Suppressor macrophage treated with lipopolysaccharide for 1 hour (primary cell): ENCODE results near the gene STC2.
"Not testable (repeated sequence)": the region's sequence is repeated elsewhere in the genome, so short reads cannot be mapped to it uniquely, and the experiment has no call there.

ENCODE experiments used
- DNase-seq, 3 donors: peaks; one replicate each; pipeline ENCODE4 v3.0.0-alpha.2; 2020 to 2022

Gene STC2, protein sequence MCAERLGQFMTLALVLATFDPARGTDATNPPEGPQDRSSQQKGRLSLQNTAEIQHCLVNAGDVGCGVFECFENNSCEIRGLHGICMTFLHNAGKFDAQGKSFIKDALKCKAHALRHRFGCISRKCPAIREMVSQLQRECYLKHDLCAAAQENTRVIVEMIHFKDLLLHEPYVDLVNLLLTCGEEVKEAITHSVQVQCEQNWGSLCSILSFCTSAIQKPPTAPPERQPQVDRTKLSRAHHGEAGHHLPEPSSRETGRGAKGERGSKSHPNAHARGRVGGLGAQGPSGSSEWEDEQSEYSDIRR

DNA sequence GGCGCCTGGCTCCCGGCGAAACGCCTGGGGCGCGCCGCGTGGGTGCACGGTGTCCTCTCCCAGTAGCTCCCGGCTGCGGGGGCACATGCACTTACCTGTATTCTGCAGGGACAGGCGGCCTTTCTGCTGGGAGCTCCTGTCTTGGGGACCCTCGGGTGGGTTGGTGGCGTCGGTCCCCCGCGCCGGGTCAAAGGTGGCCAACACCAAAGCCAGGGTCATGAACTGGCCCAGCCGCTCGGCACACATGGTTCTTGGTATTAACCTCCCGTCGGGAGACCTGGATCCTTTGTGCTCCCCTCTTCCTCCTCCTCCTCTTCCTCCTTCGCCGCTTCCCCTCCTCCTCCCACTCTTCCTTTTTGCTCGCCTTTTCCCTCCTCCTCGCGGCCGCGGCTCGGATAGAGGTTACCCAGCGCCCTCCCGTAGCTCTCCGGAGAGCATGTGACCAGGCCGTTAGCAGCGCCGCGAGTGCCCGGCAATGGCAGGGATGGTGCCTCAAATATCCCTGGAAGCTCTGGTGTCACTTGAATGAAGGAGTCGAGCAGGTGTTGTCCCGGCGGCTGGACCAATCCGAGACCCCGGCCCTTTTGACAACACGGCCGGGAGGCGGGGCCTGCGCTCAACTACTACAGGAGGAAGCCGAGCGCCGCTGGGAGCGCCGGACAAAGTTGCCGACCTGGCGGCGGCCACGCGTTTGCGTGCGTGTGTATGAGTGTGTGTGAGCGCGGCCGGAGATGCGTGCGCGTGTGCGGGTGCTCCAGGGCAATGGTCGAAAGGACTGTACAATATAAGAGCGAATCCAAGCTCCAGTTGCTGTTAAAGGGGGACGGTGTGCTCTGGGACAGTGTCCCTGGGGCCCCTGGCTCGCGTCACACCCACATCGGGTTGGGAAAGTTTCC, at the start of gene STC2:
TSS of gene STC2 (minus strand) at position 467 of the 896 bp plus-strand sequence. CDS start at position 246, 221 bp downstream.
- DNase-seq = peak in 1 of 3 donors; percentile 44

DNA sequence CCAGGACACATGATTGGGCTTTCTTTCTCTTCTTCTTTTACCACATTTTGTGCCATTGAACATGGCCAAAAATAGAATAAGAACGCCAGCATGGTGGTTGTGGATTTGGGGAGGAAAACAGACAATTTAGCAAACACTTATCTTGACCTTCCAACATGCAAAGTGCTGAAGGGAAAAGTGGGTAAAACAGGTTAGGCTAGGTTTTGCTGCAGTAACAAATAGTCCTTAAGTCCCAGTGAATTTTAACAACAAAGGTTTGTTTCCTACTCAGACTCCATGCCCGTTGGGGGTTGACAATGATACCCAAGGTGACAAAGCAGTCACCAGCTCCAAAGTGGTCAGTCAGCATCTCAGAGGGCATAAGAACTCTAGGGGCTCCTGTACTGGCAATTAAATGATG, 43.2 kb upstream of the STC2 start:
- no peak for DNase-seq

DNA sequence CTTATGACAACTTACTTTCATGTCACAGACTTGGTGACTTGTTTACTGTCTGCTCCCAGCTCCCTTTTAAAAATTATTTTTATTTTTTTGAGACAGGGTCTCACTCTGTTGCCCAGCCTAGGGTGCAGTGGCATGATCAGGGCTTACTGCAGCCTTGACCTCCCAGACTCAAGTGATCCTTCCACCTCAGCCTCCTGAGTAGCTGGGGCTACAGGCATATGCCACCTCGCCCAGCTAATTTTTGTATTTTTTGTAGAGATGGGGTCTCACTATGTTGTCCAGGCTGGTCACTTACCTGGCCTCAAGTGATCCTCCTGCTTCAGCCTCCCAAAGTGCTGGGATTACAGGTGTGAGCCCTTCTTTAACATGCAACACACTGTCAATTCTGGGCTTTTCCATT, 35.2 kb upstream of the STC2 start:
- not testable (repeated sequence) for DNase-seq

DNA sequence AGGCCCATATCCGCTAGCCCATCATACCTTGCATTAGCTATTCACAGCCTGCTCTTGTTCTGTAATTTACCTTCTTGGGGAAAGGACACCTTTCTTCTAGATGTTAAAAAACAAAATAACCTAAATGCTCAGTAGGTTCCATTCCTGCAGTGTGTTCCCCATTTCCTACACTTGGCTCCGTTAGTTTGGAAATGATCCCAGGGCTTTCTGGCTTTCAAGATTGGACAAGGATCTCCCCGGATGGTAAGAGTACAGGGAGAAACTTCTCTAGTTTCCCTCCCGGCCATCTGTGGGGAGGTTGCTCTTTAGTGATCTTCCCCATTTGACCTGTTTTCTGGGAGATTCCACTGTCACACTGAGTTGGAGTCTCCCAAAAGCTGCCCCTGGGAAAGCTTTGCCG, 27.3 kb upstream of the STC2 start:
- DNase-seq = no peak

DNA sequence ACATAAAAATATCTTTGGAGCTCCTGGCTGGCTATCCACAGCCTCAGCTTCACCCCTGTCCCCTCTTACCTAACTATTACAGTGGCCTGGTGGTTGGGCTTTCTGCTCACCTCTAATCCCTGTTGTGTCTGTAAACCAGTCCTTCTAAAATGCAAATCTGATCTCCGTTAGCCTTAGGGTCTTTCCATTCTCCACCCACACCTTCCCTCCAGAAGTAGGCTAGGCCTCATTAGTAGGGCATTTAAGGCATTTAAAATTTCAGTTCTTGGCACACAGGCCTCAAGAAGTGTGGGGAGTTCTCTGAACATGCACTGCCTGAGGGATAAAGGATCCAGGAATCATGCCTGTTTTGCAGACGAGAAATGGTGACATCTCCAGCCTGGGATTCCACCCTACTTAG, 26.4 kb upstream of the STC2 start:
- no peak for DNase-seq

DNA sequence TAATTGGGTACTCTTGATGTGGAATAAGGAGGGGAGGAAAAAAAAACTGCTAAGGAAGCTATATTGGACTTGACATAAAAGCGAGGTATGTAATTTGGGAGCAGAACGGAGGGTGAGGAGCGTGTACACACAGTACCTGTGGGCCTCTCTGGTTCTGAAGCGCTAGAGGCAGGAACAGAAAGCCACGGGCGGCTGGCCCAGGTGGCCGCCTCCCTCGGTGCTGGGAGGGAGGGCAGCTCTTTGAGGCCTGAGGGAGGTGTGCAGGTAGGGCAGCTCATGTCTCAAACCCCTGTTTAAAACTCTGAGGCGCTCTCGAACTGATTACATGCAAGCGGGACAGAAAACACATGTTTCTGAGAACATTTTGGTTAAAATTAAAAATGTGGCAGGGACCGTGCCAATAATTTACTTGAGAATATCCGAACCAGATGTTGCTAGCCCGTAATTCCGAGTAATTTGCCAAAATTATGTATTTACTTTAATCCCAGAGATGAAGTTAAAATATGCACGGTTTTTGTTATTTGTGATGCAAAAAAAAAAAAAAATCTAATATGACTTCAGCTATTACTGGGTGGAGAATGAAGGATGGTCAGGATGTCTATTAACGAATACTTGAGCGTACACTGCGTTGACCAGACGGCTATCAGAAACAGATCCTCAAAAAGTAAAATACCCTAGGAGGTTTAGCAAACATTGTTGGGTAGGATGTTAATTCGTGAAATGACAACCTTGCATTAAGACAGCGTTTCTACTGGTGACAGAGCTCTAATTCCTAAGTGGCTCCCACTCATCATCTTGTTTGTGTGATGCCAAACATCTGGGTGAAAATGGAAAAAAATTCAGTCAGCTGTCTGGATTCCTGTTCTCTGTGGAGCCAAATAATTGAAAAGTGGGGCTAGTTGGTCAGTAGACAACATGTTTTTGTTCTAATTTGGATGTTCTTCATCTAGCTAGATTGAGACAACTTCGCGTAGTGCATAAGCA, 24.4 kb upstream of the STC2 start:
- no peak for DNase-seq

DNA sequence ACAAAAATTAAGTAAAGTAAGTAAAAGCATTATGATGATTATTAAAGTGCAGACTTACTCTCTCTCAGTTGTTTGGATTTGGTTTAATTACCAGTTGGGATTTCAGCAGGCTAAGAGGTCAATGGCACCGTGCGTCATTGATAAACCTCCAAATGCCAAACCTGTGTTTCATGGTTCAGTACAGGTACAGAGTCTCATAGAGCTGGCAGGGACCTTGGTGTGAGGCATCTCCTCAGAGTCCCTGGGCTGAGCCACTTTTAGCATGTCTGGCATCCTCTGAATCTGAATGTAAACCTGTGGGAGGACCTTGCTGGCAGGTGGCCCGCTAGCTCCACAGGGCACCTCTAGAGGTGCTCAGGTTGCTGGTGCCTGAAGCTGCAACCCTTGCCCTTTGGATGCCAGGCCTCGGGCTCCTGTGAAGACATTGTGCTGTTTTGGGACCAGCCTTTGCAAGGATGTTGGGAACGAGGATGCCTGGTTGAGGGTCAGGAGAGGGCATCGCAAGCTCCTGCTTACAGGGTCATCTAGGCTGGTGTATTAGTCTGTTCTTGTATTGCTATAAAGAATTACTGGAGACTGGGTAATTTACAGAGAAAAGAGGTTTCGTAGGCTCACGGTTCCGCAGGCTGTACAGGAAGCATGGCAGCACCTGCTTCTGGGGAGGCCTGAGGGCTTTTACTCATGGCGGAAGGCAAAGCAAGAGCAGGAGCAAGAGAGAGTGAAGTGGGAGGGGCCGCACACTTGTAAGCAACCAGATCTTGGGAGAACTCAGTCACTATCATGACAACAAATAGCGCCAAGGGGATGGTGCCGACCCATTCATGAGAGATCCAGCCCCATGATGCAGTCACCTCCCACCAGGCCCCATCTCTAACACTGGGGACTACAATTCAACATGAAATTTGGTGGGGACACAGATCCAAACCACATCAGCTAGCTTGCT, 14.9 kb upstream of the STC2 start:
- DNase-seq = no peak

DNA sequence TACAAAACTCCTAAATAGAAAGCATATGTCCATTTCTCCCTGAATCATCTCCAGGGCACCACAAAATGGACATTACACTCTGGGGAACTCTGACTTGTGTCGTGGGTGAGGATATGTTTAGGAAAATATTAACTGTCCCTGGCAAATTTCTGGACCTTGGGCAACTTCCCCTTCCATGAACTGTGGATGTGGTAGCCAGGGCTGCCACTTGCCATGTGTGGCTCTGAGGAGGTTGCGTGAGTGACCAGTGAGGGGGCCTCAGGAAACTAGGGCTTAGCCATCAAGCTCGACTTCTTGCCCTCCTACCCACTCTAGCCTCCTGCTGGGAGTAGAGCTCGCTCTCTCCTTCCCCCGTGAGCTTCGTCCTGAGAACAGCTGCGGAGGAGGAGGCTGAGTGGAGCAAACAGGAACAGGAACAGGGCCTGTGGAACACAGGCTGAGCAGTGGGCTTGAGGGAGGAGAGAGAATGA, 13.8 kb upstream of the STC2 start:
- DNase-seq = peak; percentile 29 to 50 (median 41)

DNA sequence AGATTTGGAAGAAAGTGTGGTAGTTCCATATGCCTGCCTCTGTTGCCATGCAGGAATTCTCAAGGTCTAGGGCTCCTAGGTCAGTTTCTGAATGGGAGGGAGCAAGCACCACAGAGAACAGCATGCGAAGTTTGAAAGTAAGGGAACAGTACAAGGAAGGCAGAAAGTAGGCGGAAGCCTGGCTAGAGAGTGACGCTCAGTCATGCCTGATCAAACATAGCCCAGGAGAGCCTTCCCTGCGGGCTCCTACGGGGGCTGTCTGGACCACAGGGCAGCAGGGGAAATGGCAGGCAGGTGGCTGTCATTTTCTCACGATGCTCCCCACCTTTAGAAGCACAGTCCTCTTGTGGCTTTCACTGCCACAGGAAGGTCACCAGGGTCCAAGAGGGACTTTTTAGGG, 12.8 kb upstream of the STC2 start:
- no peak for DNase-seq

DNA sequence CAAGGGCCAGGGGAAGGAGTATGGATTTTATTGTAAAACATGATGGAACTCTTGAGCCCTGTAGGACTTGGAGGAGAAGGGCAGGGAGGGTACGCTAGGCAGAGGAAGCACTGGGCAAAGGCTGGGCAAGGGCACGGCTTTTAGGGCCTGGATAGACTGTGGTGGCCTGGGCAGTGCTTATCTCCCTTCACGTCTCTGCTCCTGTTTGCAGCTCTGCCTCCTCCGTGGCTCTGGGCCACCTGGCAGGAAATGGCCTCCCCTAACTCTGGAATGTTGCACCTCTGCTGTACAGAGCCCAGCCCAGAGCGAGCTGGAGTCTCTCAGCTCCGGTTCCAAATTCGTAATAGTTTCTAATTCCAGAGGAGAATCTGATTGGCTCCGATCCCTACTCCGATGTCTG, 12.2 kb upstream of the STC2 start:
- no peak for DNase-seq

DNA sequence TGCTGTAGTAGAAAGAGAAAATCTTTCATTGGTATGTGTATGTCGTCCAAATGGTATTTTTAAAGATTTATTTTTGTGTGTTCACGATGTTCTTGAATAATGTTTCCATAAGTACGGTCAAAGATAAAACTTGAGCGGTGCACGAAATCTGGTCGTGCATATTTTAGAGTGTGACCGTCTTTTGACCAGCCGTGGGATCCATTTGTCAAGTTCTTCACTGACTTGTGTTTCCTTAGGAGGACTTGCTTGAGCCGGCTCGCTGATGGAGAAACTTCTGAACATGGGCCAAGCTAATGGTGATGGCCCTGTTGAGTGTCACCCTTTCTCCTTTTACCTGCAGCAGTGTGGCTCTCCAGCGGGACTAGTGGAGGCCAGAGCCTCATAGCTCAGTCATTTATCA, 11.1 kb upstream of the STC2 start:
- no peak for DNase-seq

DNA sequence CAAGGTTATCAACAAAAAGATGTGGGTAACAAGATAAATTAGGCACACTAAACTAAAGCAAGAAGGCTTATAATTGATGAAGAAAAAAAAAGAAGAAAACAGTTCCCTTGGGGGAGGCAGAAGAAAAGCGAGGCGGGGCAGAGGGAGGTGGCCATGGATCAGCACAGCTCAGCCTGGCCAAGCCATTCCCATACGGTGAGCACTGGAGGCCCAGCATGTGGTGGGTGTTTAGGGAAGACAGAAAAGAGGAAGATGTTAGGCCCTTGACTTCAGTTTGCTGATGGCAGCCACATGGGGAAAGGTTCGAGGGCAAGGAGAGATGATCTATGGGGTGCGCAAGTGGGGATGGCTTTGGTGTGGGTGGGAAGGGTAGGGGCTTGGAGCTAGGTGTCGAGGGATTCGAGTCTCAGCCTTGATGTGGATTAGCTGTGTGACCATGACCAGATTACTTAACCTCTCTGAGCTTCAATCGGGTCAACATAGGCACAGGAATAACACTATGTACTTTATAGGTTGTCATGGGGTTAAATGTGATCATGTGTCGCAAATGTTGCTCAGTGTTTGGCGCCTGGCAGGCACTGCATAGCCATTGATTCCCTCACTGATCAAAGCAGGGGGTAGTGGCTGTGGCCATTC, 10.3 kb upstream of the STC2 start:
- DNase-seq = no peak

DNA sequence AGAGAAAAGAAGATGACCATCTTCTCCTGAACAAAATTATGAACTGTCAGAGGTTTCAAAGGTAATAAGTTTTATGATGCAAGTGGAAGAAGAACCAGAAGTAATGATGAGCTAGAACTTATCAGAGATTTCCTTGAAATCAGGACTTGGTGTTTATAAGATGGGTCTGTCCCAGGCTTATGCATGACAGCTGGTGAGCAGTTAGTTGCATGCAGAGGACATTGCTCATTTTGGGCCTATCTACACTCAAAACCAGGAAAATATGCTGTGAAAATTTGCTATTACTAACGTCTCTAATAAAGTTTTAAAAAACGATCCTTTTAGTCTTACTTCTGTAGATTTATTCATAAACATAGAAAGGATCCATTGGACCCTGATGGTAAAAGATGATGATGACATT, 6.6 kb upstream of the STC2 start:
- no peak for DNase-seq

DNA sequence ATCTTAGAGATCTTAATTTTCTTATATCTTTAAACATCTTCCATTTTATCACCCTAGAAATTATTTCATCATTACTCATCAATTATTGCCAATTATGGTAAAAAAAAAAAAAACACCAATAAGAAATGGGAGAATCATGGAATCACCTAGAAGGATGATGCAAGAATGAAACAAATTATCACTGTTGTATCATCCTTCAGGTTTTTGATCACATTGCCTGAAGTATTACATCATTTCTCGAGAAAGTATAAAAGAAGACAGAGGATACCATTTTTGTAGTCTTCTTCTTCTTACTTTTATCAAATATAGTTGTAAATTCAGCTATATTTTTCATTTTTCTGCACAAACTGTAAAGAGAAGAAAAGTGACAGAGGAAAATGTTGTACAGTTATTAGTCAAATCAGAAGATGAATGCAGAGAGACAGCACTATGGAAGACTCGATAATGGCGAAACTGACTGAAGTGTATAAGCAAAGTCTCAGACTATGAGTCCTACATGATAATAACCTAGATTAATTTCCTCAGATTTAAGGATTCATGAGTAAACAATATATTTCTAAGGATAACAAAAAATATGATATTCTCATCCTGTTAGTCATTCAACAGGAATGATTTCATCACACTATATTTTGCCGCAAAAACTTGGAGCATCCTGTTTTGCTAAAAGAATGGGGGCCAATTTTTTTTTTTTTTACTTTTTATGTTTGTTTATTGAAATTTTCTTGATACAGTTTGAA, 5.9 kb upstream of the STC2 start:
- DNase-seq = no peak

DNA sequence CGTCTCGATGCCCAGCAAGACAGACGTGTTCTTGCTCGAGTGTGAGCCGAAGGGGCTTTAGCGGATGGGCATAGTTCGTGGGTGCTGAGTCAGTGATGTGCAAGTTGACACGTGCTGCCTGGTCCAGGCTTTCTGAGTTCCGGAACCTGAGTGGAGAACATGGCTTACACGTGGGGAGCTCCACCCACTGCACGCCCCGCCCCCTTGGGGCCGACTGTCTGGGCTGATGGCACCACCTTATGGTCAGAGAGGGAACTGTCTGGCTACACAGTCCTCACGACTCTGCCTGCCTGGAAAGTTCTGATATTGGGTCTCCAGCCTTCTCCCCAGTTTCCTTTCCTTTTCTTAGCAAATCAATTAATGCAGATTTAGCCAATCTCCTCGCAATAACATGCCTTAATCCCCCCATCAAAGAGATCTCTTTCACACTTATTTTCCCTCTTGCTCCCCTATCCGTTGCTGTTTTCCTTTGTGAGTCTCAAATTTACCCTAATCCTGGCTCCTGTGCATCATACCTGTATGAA, 3.8 kb upstream of the STC2 start:
- peak; percentile 81 to 90 (median 86) for DNase-seq

DNA sequence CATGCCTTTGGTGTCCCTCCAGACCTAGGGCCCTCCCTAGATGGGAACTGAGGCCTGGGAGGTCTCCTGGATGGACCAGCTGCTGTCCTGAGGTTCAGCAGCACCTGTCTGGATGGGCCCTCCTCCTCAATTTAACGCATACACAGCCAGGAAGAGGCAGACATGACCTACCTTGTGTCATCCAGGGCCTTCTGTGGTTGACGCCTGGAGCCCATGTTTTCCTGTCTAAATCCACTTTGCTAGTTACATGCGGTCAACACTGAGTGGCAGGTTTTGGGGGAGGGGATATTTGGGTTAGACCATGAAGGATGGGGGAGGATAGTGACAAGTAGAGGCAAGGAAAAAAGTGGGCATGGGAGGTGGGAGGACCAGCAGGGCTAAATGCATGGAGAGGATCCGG, 3.1 kb upstream of the STC2 start:
- DNase-seq = no peak

DNA sequence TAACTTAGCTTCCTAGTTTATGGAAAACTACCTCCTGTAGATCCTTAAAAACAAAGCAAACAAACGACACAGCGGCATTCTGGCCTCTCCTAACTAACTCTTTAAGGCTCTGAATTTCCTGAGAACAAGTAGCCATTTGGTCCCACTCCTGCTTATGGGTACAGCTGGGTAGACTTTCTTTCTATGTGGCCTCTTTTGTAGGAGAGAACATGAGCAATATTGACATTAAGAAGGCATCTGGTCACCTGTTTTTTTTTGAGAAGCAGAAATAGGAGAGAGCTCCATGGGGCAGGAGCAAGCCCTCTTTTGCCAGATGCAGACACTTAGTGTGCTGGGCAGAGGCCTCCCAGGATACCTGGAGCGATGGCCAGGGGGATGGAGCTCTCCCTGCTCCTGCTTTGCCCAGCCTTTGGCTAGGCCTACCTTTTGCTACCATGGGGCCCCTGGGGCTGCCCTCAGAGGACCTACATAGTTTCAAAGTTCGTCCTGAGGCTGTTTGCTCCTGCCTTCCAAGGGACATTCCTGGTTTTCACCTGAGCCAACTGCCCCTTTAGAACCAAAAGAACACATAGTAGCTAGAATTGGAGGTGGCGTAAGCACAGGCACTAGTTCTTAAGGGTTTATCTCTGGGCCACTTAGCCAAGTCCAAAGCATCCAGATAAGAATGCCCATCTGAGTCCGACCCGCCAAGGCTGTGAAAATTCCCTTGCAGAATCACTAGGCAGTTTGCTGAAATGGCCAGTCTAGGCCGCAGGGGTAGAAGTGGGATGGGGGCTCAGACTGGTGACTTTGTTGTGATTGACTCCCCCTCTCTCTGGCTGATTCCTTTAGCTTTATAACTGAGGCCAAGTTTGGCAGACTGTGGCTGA, 2.4 kb upstream of the STC2 start:
- DNase-seq = no peak

DNA sequence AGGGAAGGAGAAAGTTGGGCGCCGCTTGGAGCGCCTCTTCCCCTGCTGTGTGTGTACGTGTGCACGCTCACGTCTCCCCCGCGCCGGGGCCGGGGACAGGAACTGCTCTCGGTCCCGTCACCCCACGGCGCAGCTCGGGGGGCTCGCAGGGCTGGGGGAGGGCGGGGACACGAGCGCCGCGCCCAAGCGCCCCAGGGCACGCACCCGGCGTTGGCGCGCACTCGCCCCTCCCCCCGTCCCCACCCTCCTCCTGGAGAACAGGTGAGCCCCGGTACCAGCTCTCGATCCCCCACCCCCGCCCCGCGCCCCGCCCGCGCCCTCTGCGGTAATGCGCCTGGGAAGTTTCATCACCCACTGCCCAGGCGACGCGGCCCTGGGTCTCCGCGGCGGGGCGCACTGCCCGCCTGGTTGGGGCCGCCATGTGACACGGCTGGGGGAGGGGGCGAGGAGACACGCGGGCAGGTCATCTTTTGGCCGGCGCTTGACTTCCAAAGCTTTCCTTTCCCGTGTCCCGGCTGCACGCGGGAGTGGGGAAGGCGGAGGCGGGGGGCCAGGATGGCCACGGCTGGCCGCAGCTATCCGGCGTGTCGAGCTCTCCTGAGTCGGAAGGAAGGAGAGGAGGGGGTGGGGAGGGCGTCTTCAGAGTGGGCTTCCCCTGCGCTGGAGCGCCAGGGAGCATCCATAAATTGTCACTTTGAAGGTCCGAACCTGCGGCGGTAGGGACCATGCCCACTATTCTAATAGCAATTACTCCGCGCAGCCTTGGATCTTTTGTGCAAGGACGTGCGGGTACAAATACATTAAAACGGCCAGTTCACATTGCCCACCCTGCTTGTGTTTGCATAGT, 1.5 kb upstream of the STC2 start:
- no peak for DNase-seq
